Kidney epithelial cell (primary cell): ENCODE data around the gene AGPS. TPM values are rescaled to one million over a fixed set of nuclear protein-coding genes. Genes with fewer than 3 reads are reported as not detected.

Experiments
- DNase-seq: peaks from one replicate; pipeline ENCODE4 v3.0.0-alpha.2; 2010; ENCODE audit warnings: low read depth
- H3K27me3 ChIP-seq: 2 replicates; pipeline ENCODE4 v1.6.0; 2011; ENCODE audit warnings: low read length; ENCODE audit not compliant: control insufficient read depth, insufficient read depth
- H3K36me3 ChIP-seq: 2 replicates; pipeline ENCODE4 v1.5.1; 2011; ENCODE audit warnings: low read length; ENCODE audit not compliant: control insufficient read depth, insufficient read depth
- H3K4me3 ChIP-seq: 2 replicates; pipeline ENCODE4 v1.5.1; 2011; ENCODE audit warnings: low read depth, mild to moderate bottlenecking, control low read depth, low read length
- CTCF ChIP-seq: IDR thresholded peaks from 2 replicates; pipeline ENCODE4 v1.5.1; 2011; ENCODE audit warnings: mild to moderate bottlenecking, moderate library complexity, low read length, control low read depth, inconsistent platforms; ENCODE audit not compliant: insufficient read depth, poor library complexity, severe bottlenecking
- total RNA-seq: library from RNA; depleted of rRNA; stranded (reverse); fragments of >200 nt; gene quantifications from 2 replicates; pipeline ENCODE4 v1.2.3, GENCODE V29; 2015

AGPS gene
- total RNA-seq, 1 donor from 2014 or later: 26.1 TPM

GRCh38 chr2:177518754-177519153 lies 126.2 kb downstream of the AGPS start:
- no peak for DNase-seq
- H3K36me3 ChIP-seq: no peaks in the 10 kb centered on the region
- no peaks in the 10 kb centered on the region for H3K27me3 ChIP-seq

GRCh38 chr2:177519534-177520115 lies 127.1 kb downstream of the AGPS start:
- DNase-seq: no peak
- Histone ChIP-seq H3K27me3 (no peaks in the 10 kb centered on the region), H3K4me3 (no peak overlapping the region), H3K36me3 (peaks cover 1% of the 10 kb centered on the region)
- TF ChIP-seq CTCF: no peak

More at GRCh38 chr2:177518754-177519153, 126.2 kb downstream of the AGPS start:
- H3K4me3 ChIP-seq: no peak overlapping the region
- TF ChIP-seq CTCF: no peak

DNA sequence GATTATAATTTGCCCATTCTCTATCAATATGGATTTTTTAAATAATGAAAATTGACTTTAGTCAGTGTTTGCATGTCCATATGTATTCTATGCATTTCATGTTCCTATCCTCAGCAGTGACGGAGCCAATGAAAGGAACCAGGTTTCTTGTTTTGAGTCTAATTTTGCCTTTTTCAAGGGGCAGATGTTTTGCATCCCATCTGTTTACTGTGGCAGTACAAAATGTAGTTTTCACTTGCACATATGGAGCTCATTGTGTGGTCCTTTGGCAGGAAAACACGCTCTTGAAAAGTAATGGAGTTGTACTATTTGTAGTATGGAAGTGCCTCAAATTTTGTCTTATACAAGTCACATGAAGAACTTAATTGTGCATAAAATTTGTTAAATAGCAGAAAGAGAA lies 127.8 kb downstream of the AGPS start:
- DNase-seq: no peak
- TF ChIP-seq CTCF: no peak
- H3K4me3 ChIP-seq: no peak overlapping the region
- H3K36me3 ChIP-seq: peaks cover 1% of the 10 kb centered on the region
- no peaks in the 10 kb centered on the region for H3K27me3 ChIP-seq

DNA sequence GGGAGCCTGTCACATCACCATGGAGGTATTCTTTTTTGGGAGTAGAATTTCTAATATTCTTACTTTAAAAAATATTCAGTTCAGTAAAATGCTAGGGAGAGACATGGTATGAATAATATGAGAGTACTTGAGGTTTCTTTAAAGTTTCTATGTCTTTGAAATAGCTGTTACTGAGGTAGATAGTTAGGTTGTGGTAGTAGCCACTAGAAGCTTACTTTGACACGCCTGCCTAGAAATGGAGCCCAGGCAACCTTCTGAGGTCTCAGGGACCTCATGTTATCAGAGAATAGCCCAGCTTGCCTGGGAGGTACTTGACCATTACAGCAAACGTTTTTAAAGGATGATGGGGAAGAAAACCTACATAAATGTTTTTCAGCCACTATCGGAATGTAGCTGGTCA lies 131.2 kb downstream of the AGPS start:
- no peak for TF ChIP-seq CTCF
- H3K4me3 ChIP-seq: no peak overlapping the region
- H3K27me3 ChIP-seq: no peaks in the 10 kb centered on the region
- peaks cover 1% of the 10 kb centered on the region for H3K36me3 ChIP-seq
- no peak for DNase-seq

DNA sequence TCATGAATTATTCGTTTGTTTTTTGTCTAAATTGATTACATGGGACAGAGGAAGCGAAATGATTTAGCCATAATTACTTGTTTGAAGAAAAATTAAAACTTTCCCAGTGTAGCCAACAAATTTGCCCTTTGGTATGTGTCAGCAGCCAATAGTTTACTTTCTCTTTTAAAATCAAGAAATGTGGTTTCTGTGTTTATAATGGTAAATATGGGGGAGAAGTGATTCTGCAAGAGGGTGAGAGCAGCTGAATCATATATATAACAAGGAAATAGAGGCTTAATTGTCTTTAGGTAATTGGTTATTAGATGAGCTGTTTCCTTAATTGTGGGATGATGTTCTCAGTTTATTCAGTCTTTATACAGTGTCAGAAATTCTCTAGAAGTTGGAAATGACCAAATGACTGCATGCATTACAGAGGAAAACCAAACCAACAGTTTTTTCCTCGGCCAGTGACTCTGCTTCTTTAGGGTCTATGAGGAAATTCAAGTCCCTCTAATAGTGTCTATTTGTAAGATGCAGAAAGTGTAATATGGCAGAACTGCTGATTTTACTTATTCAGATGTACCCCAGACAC lies 132.9 kb downstream of the AGPS start:
- H3K4me3 ChIP-seq: no peak overlapping the region
- H3K27me3 ChIP-seq: no peaks in the 10 kb centered on the region
- H3K36me3 ChIP-seq: peaks cover 1% of the 10 kb centered on the region
- DNase-seq: no peak
- no peak for TF ChIP-seq CTCF
